Thyroid gland (tissue), 4 donors: Measurements from ENCODE around the gene MYOCOS. TPM values are rescaled to one million over a fixed set of nuclear protein-coding genes. Genes with fewer than 3 reads are reported as not detected.
"Not testable (repeated sequence)": the region's sequence is repeated elsewhere in the genome, so short reads cannot be mapped to it uniquely, and the experiment has no call there.

Experiments used
- DNase-seq, 2 donors: peaks; one replicate each; pipeline ENCODE4 v3.0.0-alpha.2; 2019
- H3K27ac ChIP-seq, 3 donors: fragments of 200-600 bp; sonication (generic); 1 replicate in 2 of 3; 2 replicates in 1 of 3; pipeline ENCODE4 v1.5.1; 2016 to 2019; ENCODE audit warnings: mild to moderate bottlenecking in 1 of 3, moderate library complexity in 1 of 3
- H3K27me3 ChIP-seq: fragments of 200-600 bp; sonication (generic); one replicate; pipeline ENCODE4 v1.5.1; 2019
- H3K36me3 ChIP-seq, 2 donors: fragments of 200-600 bp; sonication (generic); one replicate each; pipeline ENCODE4 v1.5.1; 2016 to 2019
- H3K4me1 ChIP-seq, 2 donors: fragments of 200-600 bp; sonication (generic); one replicate each; pipeline ENCODE4 v1.5.1; 2017 to 2019
- H3K4me3 ChIP-seq, 3 donors: fragments of 200-600 bp; sonication (generic); replicated peaks in 1 of 3; 1 replicate in 2 of 3; 2 replicates in 1 of 3; pipeline ENCODE4 v1.5.1; 2016; ENCODE audit warnings: mild to moderate bottlenecking in 1 of 3
- H3K9me3 ChIP-seq: fragments of 200-600 bp; sonication (generic); one replicate; pipeline ENCODE4 v1.5.1; 2017
- CTCF ChIP-seq, 6 experiments: fragments of 200-600 bp in 3 of 6; fragments of 450-650 bp in 3 of 6; sonication (generic) in 3 of 6; IDR thresholded peaks; one replicate each; pipeline ENCODE4 v1.5.1; 2016 to 2019; ENCODE audit warnings: antibody characterized with exemption in 6 of 6, mild to moderate bottlenecking in 2 of 6, inconsistent platforms in 1 of 6, moderate library complexity in 1 of 6
- POLR2A ChIP-seq, 2 donors: fragments of 450-650 bp; IDR thresholded peaks; one replicate each; pipeline ENCODE4 v1.6.1; 2017; ENCODE audit warnings: antibody characterized with exemption in 2 of 2, mild to moderate bottlenecking in 2 of 2, moderate library complexity in 1 of 2
- WGBS, 2 donors: methylation state at CpG; one replicate each; pipeline ENCODE4 v1.1.5; 2017; 5-methylcytosine and 5-hydroxymethylcytosine counted together
- intact Hi-C: fragments of 100-400 bp; cut with DNase I; formaldehyde crosslinking; loops from one replicate; pipeline ENCODE4 v1.15.1; 2023
- total RNA-seq, 4 donors: library from RNA; depleted of rRNA; stranded (reverse); fragments of >200 nt; gene quantifications; one replicate each; pipeline ENCODE4 v1.2.3, GENCODE V29; 2016

The MYOCOS gene
- total RNA-seq, 4 donors from 2014 or later: 1.2 TPM; not detected in 3

- H3K9me3 ChIP-seq: no peaks in the 10 kb centered on the region
- H3K4me1 ChIP-seq: peaks cover 0 to 5% of the 10 kb centered on the region in 2 donors
- TF ChIP-seq CTCF (IDR thresholded peaks at IDR 0.05): no peak
- no peak for TF ChIP-seq POLR2A (IDR thresholded peaks at IDR 0.05)
- no peaks in the 10 kb centered on the region for H3K27me3 ChIP-seq
- no peak overlapping the region for H3K27ac ChIP-seq
- no peak overlapping the region for H3K4me3 ChIP-seq
- no peak for DNase-seq
- peaks cover 8 to 14% of the 10 kb centered on the region in 2 donors for H3K36me3 ChIP-seq
- intact Hi-C loops: no loop called here
- WGBS, 2 donors: 93 to 98% methylated on average over 1 of the region's 1 CpG
These were observed 25.9 kb upstream of the MYOCOS start for GRCh38 chr1:171596119-171596518.

GRCh38 chr1:171596705-171597104, 25.3 kb upstream of the MYOCOS start:
- Histone ChIP-seq H3K27me3 (no peaks in the 10 kb centered on the region), H3K4me1 (peaks cover 0 to 5% of the 10 kb centered on the region in 2 donors), H3K27ac (no peak overlapping the region), H3K9me3 (no peaks in the 10 kb centered on the region), H3K4me3 (no peak overlapping the region), H3K36me3 (peaks cover 4 to 10% of the 10 kb centered on the region in 2 donors)
- no peak for DNase-seq
- intact Hi-C loops: no loop called here
- no peak for TF ChIP-seq CTCF (IDR thresholded peaks at IDR 0.05)
- WGBS, 2 donors: 75 to 88% methylated on average over 2 of the region's 2 CpGs

GRCh38 chr1:171597203-171597602, 24.8 kb upstream of the MYOCOS start:
- H3K27ac ChIP-seq: no peak overlapping the region
- H3K4me1 ChIP-seq: peaks cover 0 to 5% of the 10 kb centered on the region in 2 donors
- peaks cover 3 to 5% of the 10 kb centered on the region in 2 donors for H3K36me3 ChIP-seq
- no peaks in the 10 kb centered on the region for H3K27me3 ChIP-seq
- no peaks in the 10 kb centered on the region for H3K9me3 ChIP-seq
- no peak overlapping the region for H3K4me3 ChIP-seq
- TF ChIP-seq CTCF (IDR thresholded peaks at IDR 0.05) (no peak), POLR2A (IDR thresholded peaks at IDR 0.05) (no peak)
- intact Hi-C loops: no loop called here
- no peak for DNase-seq
- WGBS, 2 donors: 17 to 18% methylated on average over 1 of the region's 1 CpG

GRCh38 chr1:171600310-171600709, 21.7 kb upstream of the MYOCOS start:
- H3K27me3 ChIP-seq, H3K27ac ChIP-seq, DNase-seq, H3K9me3 ChIP-seq, H3K36me3 ChIP-seq, H3K4me3 ChIP-seq, H3K4me1 ChIP-seq, intact Hi-C loops: not testable (repeated sequence)
- WGBS, 2 donors: 91 to 95% methylated on average over 2 of the region's 2 CpGs

- intact Hi-C loops: no loop called here
- H3K9me3 ChIP-seq: no peaks in the 10 kb centered on the region
- TF ChIP-seq CTCF (IDR thresholded peaks at IDR 0.05) (no peak), POLR2A (IDR thresholded peaks at IDR 0.05) (no peak)
- WGBS, 2 donors: 93 to 94% methylated on average over 12 to 13 of the region's 13 CpGs
- no peak overlapping the region for H3K4me3 ChIP-seq
- no peak overlapping the region for H3K27ac ChIP-seq
- H3K27me3 ChIP-seq: no peaks in the 10 kb centered on the region
- H3K4me1 ChIP-seq: peaks cover 0 to 9% of the 10 kb centered on the region in 2 donors
- no peak for DNase-seq
- H3K36me3 ChIP-seq: no peaks in the 10 kb centered on the region
These were observed 21.2 kb upstream of the MYOCOS start for GRCh38 chr1:171600862-171601261.

- H3K27ac ChIP-seq, H3K9me3 ChIP-seq, H3K4me1 ChIP-seq, H3K36me3 ChIP-seq, intact Hi-C loops, H3K27me3 ChIP-seq, H3K4me3 ChIP-seq: not testable (repeated sequence)
- DNase-seq: peak; percentile 71 to 76
- WGBS, 2 donors: 39 to 48% methylated on average over 6 of the region's 6 CpGs
These were observed 19.0 kb upstream of the MYOCOS start for GRCh38 chr1:171603042-171603441.
